ENCODE results near the gene PSTPIP2. TPM values are rescaled to one million over a fixed set of nuclear protein-coding genes. Genes with fewer than 3 reads are reported as not detected.

The PSTPIP2 gene
- total and polyA plus RNA-seq, 2 of the 8 experiments (the other 6 are each of a cell fraction or from before 2014, with no cell fraction given) = 1.8 to 2.4 TPM

- no peak overlapping the region for H3K9ac ChIP-seq (replicated peaks in 1 of 4; ENCODE audit: extremely low read depth in 1 of 4, low read depth in 3 of 4, low read length in 3 of 4)
- H2AFZ ChIP-seq (ENCODE audit: low read length) = no peak overlapping the region
- H2BK120ac ChIP-seq (replicated peaks; ENCODE audit: low read depth, low read length) = no peak overlapping the region
- no peak overlapping the region for H3K14ac ChIP-seq (ENCODE audit: insufficient read length)
- no peak overlapping the region for H3K4me3 ChIP-seq (ENCODE audit: extremely low read depth in 1 of 4, insufficient read depth in 2 of 4, low read depth in 3 of 4, low read length in 4 of 4)
- no peak overlapping the region for H4K8ac ChIP-seq (ENCODE audit: extremely low read depth, insufficient read depth, low read length)
- no peak overlapping the region for H3K27ac ChIP-seq (ENCODE audit: low read depth, low read length)
- no peak overlapping the region for H4K5ac ChIP-seq (ENCODE audit: insufficient read length, low read depth, low read length)
- no peaks in the 10 kb centered on the region for H4K20me1 ChIP-seq (replicated peaks in 1 of 2; ENCODE audit: control insufficient read depth in 1 of 2, insufficient read depth in 2 of 2, low read length in 2 of 2)
- WGBS, 2 experiments (ENCODE audit: extremely low coverage in 1 of 2, insufficient coverage in 1 of 2, insufficient read length in 1 of 2, insufficient replicate concordance in 2 of 2, low coverage in 1 of 2, low lambda C conversion rate in 2 of 2, missing lambda C conversion rate in 1 of 2) = 88% methylated on average over 4 of the region's 4 CpGs; no CpG with 5 or more reads in 1 of the 2 experiments
- H2BK15ac ChIP-seq (ENCODE audit: low read length) = no peak overlapping the region
- CTCF ChIA-PET (ENCODE audit: partially characterized antibody) = no interaction called here
- no peak overlapping the region for H2BK20ac ChIP-seq (ENCODE audit: low read length)
- no peak overlapping the region for H3K18ac ChIP-seq (ENCODE audit: extremely low read depth, low read length)
- H2AK5ac ChIP-seq (ENCODE audit: low read depth, low read length) = no peak overlapping the region
- no peaks in the 10 kb centered on the region for H3K23me2 ChIP-seq (ENCODE audit: low read depth, low read length)
- H3K79me1 ChIP-seq (ENCODE audit: low read depth, low read length) = no peaks in the 10 kb centered on the region
- no peak overlapping the region for H3K23ac ChIP-seq (ENCODE audit: insufficient read length)
- H3K9me3 ChIP-seq (ENCODE audit: insufficient read depth in 2 of 2, low read depth in 1 of 2, low read length in 1 of 2) = no peaks in the 10 kb centered on the region
- FAIRE-seq (no peak), DNase-seq (ENCODE audit: low read depth in 1 of 2, low spot score in 2 of 2) (no peak)
- POLR2A ChIA-PET (ENCODE audit: partially characterized antibody) = no interaction called here
- no peak overlapping the region for H2BK12ac ChIP-seq (ENCODE audit: low read depth, low read length)
- peaks cover 0 to 4% (median 0%) of the 10 kb centered on the region in 4 experiments; a peak in 1 of 7 replicates for H3K4me1 ChIP-seq (replicated peaks in 1 of 4; ENCODE audit: control insufficient read depth in 3 of 4, insufficient read depth in 4 of 4, low read length in 3 of 4)
- no peaks in the 10 kb centered on the region for H3K36me3 ChIP-seq (ENCODE audit: control insufficient read depth in 2 of 4, insufficient read depth in 4 of 4, low read length in 3 of 4)
- no peak overlapping the region for H4K91ac ChIP-seq (replicated peaks; ENCODE audit: insufficient read length, low read length)
- H3K56ac ChIP-seq (replicated peaks; ENCODE audit: insufficient read length, low read depth, low read length) = no peak overlapping the region
- no peak overlapping the region for H3K4me2 ChIP-seq (ENCODE audit: insufficient read depth in 1 of 2, low read depth in 2 of 2, low read length in 2 of 2)
- no peaks in the 10 kb centered on the region for H3K79me2 ChIP-seq (ENCODE audit: control insufficient read depth in 1 of 2, insufficient read depth in 2 of 2, low read length in 2 of 2)
- no peaks in the 10 kb centered on the region for H3K27me3 ChIP-seq (replicated peaks in 1 of 4; ENCODE audit: control insufficient read depth in 3 of 4, extremely low read depth in 1 of 4, insufficient read depth in 3 of 4, low read length in 3 of 4)
- no peak overlapping the region for H3K4ac ChIP-seq (replicated peaks; ENCODE audit: insufficient read length, low read depth, low read length)
- no peak overlapping the region for H2BK5ac ChIP-seq (ENCODE audit: low read depth, low read length)
- TF ChIP-seq CBX5 (IDR thresholded peaks at IDR 0.05; ENCODE audit: low read depth, low read length) (no peak), KDM1A (IDR thresholded peaks at IDR 0.05; ENCODE audit: borderline replicate concordance, low read length) (no peak), TAF7 (optimal IDR thresholded peaks at IDR 0.05; ENCODE audit: borderline replicate concordance, low read depth, low read length) (no peak), CHD1 (IDR thresholded peaks at IDR 0.05; ENCODE audit: low read depth, low read length) (no peak), YY1 (IDR thresholded peaks at IDR 0.05; ENCODE audit: low read depth, low read length) (no peak), SIRT6 (IDR thresholded peaks at IDR 0.05; ENCODE audit: low read length) (no peak), ZNF274 (IDR thresholded peaks at IDR 0.05; ENCODE audit: borderline replicate concordance, extremely low read depth, low read length) (no peak), GTF2F1 (IDR thresholded peaks at IDR 0.05; ENCODE audit: borderline replicate concordance, low read depth, low read length) (no peak), TAF1 (IDR thresholded peaks at IDR 0.05; ENCODE audit: low read depth, low read length) (no peak)
Measured at GRCh38 chr18:45993438-45993837, 78.6 kb downstream of the PSTPIP2 start.
